ENCODE results near the gene PCMTD2.

The PCMTD2 gene

DNA sequence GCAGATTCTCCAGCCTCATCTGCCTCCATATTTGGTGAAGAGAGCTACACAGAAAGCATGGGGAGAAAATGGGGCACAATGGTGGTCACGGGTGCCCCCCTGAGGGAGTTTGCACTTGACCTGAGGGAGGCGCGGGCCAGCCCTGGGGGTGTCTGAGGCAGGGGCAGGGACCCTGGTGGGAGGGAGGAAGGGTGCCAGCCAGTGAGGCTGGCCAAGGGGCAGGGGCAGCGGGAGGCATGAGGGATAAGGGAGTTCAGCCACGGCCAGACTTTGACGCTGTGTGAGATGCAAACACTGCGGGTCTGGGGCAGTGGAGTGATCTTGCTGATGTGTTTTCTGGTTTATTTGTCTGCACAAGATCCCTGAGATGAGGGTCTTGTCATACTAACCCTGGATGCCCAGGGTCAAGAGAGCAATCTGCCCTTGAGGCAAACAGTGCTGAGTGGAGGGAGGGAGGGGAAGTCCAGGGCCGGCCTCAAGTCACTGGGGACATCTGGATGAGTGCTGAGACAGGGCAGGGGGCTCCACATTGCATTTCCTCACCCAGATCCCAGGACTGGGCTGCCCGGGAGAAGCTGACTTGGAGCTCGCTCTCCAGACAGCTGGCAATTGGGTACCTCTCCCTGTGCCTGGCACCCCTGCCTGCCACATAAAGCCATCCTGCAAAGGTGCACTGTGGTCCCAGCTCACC, 8.8 kb upstream of the PCMTD2 start:
- peaks cover 35% of the 10 kb centered on the region for H3K27me3 ChIP-seq (ENCODE audit: control insufficient read depth, low read length)
- H3K79me2 ChIP-seq (ENCODE audit: control insufficient read depth, low read length) = no peaks in the 10 kb centered on the region
- H3K9me3 ChIP-seq (ENCODE audit: control insufficient read depth, insufficient read depth, low read length) = no peaks in the 10 kb centered on the region
- H3K4me3 ChIP-seq (ENCODE audit: low read length) = no peak overlapping the region
- no peak overlapping the region for H3K27ac ChIP-seq (ENCODE audit: low read depth, low read length)
- no peak for TF ChIP-seq EZH2phosphoT487 (IDR thresholded peaks at IDR 0.05; ENCODE audit: borderline replicate concordance, low read length)
- TF ChIP-seq, protein P1, sequence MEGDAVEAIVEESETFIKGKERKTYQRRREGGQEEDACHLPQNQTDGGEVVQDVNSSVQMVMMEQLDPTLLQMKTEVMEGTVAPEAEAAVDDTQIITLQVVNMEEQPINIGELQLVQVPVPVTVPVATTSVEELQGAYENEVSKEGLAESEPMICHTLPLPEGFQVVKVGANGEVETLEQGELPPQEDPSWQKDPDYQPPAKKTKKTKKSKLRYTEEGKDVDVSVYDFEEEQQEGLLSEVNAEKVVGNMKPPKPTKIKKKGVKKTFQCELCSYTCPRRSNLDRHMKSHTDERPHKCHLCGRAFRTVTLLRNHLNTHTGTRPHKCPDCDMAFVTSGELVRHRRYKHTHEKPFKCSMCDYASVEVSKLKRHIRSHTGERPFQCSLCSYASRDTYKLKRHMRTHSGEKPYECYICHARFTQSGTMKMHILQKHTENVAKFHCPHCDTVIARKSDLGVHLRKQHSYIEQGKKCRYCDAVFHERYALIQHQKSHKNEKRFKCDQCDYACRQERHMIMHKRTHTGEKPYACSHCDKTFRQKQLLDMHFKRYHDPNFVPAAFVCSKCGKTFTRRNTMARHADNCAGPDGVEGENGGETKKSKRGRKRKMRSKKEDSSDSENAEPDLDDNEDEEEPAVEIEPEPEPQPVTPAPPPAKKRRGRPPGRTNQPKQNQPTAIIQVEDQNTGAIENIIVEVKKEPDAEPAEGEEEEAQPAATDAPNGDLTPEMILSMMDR (IDR thresholded peaks at IDR 0.05; ENCODE audit: low read depth, low read length, poor library complexity, severe bottlenecking) = no peak
- H3K4me1 ChIP-seq (ENCODE audit: control insufficient read depth, low read length) = no peaks in the 10 kb centered on the region
- H3K36me3 ChIP-seq (ENCODE audit: control insufficient read depth, low read length) = no peaks in the 10 kb centered on the region
- H3K9me2 ChIP-seq (replicated peaks; ENCODE audit: control insufficient read depth, low read length) = no peaks in the 10 kb centered on the region
- H3F3A ChIP-seq (ENCODE audit: control insufficient read depth, insufficient read depth) = no peaks in the 10 kb centered on the region
- no peaks in the 10 kb centered on the region for H4K20me1 ChIP-seq (ENCODE audit: control insufficient read depth, insufficient read depth, low read depth, low read length)
- H3K4me2 ChIP-seq (ENCODE audit: low read length) = no peak overlapping the region

DNA sequence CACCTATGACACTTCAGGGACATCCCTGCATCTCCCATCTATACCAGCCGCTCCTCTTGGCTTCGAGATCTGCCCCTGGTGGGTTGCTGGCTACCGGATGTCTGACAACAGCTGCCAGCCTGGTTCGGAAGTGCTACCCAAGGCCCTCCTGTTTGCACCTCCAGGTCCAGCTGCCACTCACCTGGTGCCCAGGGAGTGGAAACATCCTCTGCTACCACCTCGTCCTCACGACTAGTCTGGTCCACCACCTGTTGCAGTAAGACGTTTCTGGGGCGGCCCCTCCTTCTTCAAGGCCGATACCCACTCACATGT, 8.3 kb upstream of the PCMTD2 start:
- Histone ChIP-seq H3K4me2 (ENCODE audit: low read length) (no peak overlapping the region), H3K79me2 (ENCODE audit: control insufficient read depth, low read length) (no peaks in the 10 kb centered on the region), H3K4me1 (ENCODE audit: control insufficient read depth, low read length) (no peaks in the 10 kb centered on the region), H4K20me1 (ENCODE audit: control insufficient read depth, insufficient read depth, low read depth, low read length) (no peaks in the 10 kb centered on the region), H3K27me3 (ENCODE audit: control insufficient read depth, low read length) (peaks cover 36% of the 10 kb centered on the region), H3F3A (ENCODE audit: control insufficient read depth, insufficient read depth) (no peaks in the 10 kb centered on the region), H3K36me3 (ENCODE audit: control insufficient read depth, low read length) (no peaks in the 10 kb centered on the region), H3K27ac (ENCODE audit: low read depth, low read length) (no peak overlapping the region), H3K4me3 (ENCODE audit: low read length) (no peak overlapping the region), H3K9me2 (replicated peaks; ENCODE audit: control insufficient read depth, low read length) (no peaks in the 10 kb centered on the region), H3K9me3 (ENCODE audit: control insufficient read depth, insufficient read depth, low read length) (no peaks in the 10 kb centered on the region)
- TF ChIP-seq EZH2phosphoT487 (IDR thresholded peaks at IDR 0.05; ENCODE audit: borderline replicate concordance, low read length) = no peak
- TF ChIP-seq, protein P1 (IDR thresholded peaks at IDR 0.05; ENCODE audit: low read depth, low read length, poor library complexity, severe bottlenecking) = no peak

DNA sequence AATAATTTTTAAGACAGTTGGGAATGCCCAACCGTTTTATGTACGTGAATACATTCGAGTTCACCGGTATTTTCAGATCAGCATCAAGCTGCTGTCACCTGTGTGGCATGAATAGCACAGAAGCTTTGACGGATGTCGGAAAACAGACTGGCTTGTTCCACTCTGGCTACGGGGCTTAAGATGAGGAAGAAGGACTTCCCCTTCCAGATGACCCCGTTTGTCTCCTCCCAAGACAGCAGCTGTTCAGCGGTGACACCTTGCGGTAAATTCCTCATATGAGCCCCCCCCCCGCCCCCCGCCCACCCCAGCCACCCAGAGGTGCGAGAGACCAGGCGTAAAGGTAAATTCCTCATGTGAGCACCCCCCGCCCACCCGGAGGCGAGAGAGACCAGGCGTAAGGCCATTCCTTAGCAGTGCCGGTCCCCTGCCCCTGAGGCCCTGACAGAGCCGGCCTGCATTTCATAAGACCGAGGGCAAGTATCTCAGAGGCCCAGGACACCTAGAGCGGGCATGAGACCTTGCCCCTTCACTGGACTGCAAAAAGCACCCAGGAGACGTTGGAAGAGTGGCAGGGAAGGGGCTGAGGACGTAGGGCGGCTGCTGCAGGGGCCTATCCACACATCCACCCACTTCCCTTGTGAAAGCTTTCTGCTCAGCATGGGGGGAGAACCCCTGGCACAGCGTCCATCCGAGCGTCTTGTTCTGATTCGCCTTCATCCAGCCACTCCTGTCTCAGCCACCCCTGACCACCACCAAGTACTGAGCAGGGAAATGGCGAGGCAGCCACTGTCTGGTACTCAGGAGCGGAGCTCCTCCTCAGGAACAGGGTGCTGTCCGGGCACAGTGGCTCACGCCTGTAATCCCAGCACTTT, 7.3 kb upstream of the PCMTD2 start:
- TF ChIP-seq, protein P1 (IDR thresholded peaks at IDR 0.05; ENCODE audit: low read depth, low read length, poor library complexity, severe bottlenecking) = no peak
- no peak for TF ChIP-seq EZH2phosphoT487 (IDR thresholded peaks at IDR 0.05; ENCODE audit: borderline replicate concordance, low read length)

More for the DNA sequence above, 7.3 kb upstream of the PCMTD2 start:
- no peak overlapping the region for H3K4me3 ChIP-seq (ENCODE audit: low read length)
- no peaks in the 10 kb centered on the region for H3K79me2 ChIP-seq (ENCODE audit: control insufficient read depth, low read length)
- H3K27me3 ChIP-seq (ENCODE audit: control insufficient read depth, low read length) = peaks cover 36% of the 10 kb centered on the region
- H3K27ac ChIP-seq (ENCODE audit: low read depth, low read length) = no peak overlapping the region
- no peak overlapping the region for H3K4me2 ChIP-seq (ENCODE audit: low read length)
- H3K4me1 ChIP-seq (ENCODE audit: control insufficient read depth, low read length) = no peaks in the 10 kb centered on the region
- no peaks in the 10 kb centered on the region for H3K9me3 ChIP-seq (ENCODE audit: control insufficient read depth, insufficient read depth, low read length)
- H3K36me3 ChIP-seq (ENCODE audit: control insufficient read depth, low read length) = no peaks in the 10 kb centered on the region
- H4K20me1 ChIP-seq (ENCODE audit: control insufficient read depth, insufficient read depth, low read depth, low read length) = no peaks in the 10 kb centered on the region
- H3F3A ChIP-seq (ENCODE audit: control insufficient read depth, insufficient read depth) = no peaks in the 10 kb centered on the region
- no peaks in the 10 kb centered on the region for H3K9me2 ChIP-seq (replicated peaks; ENCODE audit: control insufficient read depth, low read length)

Data from DOHH2 (cell line).